A673 (cell line): ENCODE results near the gene PPP1R26. TPM values are rescaled to one million over a fixed set of nuclear protein-coding genes. Genes with fewer than 3 reads are reported as not detected.

Source experiments
- BruUV-seq: library from RNA; stranded (reverse); fragments of 400-500 nt; replicated peaks from 2 replicates; lab custom pipeline; 2021; lab: Mats Ljungman, UMichigan
- CTCF ChIA-PET: fragments of 300-600 bp; sonication (Branson Sonifier 250); formaldehyde crosslinking; loops from one replicate; lab custom pipeline; 2022; ENCODE audit warnings: antibody characterized with exemption; lab: Charles Lee
- POLR2A ChIA-PET: fragments of 300-600 bp; sonication (Branson Sonifier 250); formaldehyde crosslinking; loops from one replicate; lab custom pipeline; 2022; ENCODE audit warnings: antibody characterized with exemption; ENCODE audit not compliant: low non-redundant PET; lab: Charles Lee
- DNase-seq: peaks from one replicate; pipeline ENCODE4 v3.0.0-alpha.2; 2015; ENCODE audit warnings: low spot score
- H3K27ac ChIP-seq: fragments of 200-600 bp; sonication (generic); 2 replicates; pipeline ENCODE4 v1.5.1; 2016; ENCODE audit warnings: mixed run types, low read depth, mild to moderate bottlenecking, mixed read lengths, antibody characterized with exemption, low read length; ENCODE audit not compliant: poor library complexity, severe bottlenecking
- H3K27me3 ChIP-seq: fragments of 200-600 bp; sonication (generic); replicated peaks from 2 replicates; pipeline ENCODE4 v1.6.1; 2017; ENCODE audit warnings: mixed run types, low read depth, mild to moderate bottlenecking, mixed read lengths, antibody characterized with exemption, low read length; ENCODE audit not compliant: insufficient read depth, poor library complexity
- H3K36me3 ChIP-seq: fragments of 200-600 bp; sonication (generic); 2 replicates; pipeline ENCODE4 v1.6.1; 2016; ENCODE audit warnings: mixed run types, mild to moderate bottlenecking, mixed read lengths, antibody characterized with exemption, low read length; ENCODE audit not compliant: insufficient read depth, poor library complexity, severe bottlenecking
- H3K4me1 ChIP-seq: fragments of 200-600 bp; sonication (generic); 2 replicates; pipeline ENCODE4 v1.6.1; 2017; ENCODE audit warnings: mixed run types, mild to moderate bottlenecking, mixed read lengths, antibody characterized with exemption, low read length; ENCODE audit not compliant: insufficient read depth, poor library complexity, severe bottlenecking
- H3K4me3 ChIP-seq: fragments of 200-600 bp; sonication (generic); 2 replicates; pipeline ENCODE4 v1.5.1; 2016; ENCODE audit warnings: low read depth, mixed run types, mild to moderate bottlenecking, mixed read lengths, low read length; ENCODE audit not compliant: poor library complexity, severe bottlenecking
- H3K9me3 ChIP-seq: fragments of 200-600 bp; sonication (generic); 2 replicates; pipeline ENCODE4 v1.6.1; 2016; ENCODE audit warnings: mixed run types, low read depth, mild to moderate bottlenecking, mixed read lengths, antibody characterized with exemption, low read length; ENCODE audit not compliant: poor library complexity, severe bottlenecking
- CTCF ChIP-seq: fragments of 300-800, 200-600 bp; sonication (generic); conservative IDR thresholded peaks from 2 replicates; pipeline ENCODE4 v1.5.1; 2017; ENCODE audit warnings: low read depth, mild to moderate bottlenecking, antibody characterized with exemption, low read length, moderate library complexity, mixed read lengths
- EZH2 ChIP-seq: fragments of 200-600 bp; sonication (generic); IDR thresholded peaks from 2 replicates; pipeline ENCODE4 v1.6.1; 2017; ENCODE audit warnings: borderline replicate concordance, low read depth, mild to moderate bottlenecking, mixed read lengths, antibody characterized with exemption, low read length; ENCODE audit not compliant: poor library complexity, severe bottlenecking
- intact Hi-C: fragments of 100-400 bp; cut with micrococcal nuclease; formaldehyde crosslinking; loops from one replicate; pipeline ENCODE4 v1.10.0; 2022; ENCODE audit not compliant: unreplicated experiment
- total RNA-seq: library from RNA; stranded (reverse); gene quantifications from 2 replicates; pipeline ENCODE4 v1.2.3, GENCODE V29; 2021

The PPP1R26 gene
- total RNA-seq, 1 experiment from 2014 or later: 7.4 TPM

GRCh38 chr9:135536216-135536615 is 56.6 kb downstream of the PPP1R26 start:
- Histone ChIP-seq H3K27ac (no peak overlapping the region), H3K27me3 (peaks cover 33% of the 10 kb centered on the region), H3K9me3 (no peaks in the 10 kb centered on the region), H3K36me3 (no peaks in the 10 kb centered on the region), H3K4me3 (no peak overlapping the region), H3K4me1 (no peaks in the 10 kb centered on the region)
- no peak for DNase-seq
- TF ChIP-seq CTCF (no peak), EZH2 (no peak)
- CTCF ChIA-PET: no interaction called here
- intact Hi-C loops: no loop called here
- POLR2A ChIA-PET: no interaction called here
- no TSS peak for BruUV-seq

Other genes with a start within 250 kb of the PPP1R26 start
- gene MRPS2, start 20.9 kb downstream of the PPP1R26 start, total RNA-seq: 83.2 and 88.8 TPM in 2 replicates
- gene LCN1, start 41.7 kb downstream of the PPP1R26 start, total RNA-seq: not detected in 2 replicates
- not detected in 2 replicates for gene OBP2A, start 66.3 kb downstream of the PPP1R26 start, total RNA-seq
- gene PAEP, start 82.0 kb downstream of the PPP1R26 start, total RNA-seq: not detected in 2 replicates
- gene GLT6D1, start 159.8 kb downstream of the PPP1R26 start, total RNA-seq: not detected in 2 replicates
- not detected in 2 replicates for gene LCN9, start 183.5 kb downstream of the PPP1R26 start, total RNA-seq
- not detected in 2 replicates for gene SOHLH1, start 219.7 kb downstream of the PPP1R26 start, total RNA-seq
- 0.31 TPM in 1 of 2 replicates, not detected in the other for gene KCNT1, start 222.4 kb downstream of the PPP1R26 start, total RNA-seq